Endothelial cell of hepatic sinusoid (primary cell): ENCODE results near the gene ALDOA.

ENCODE experiments used
- in situ Hi-C: cut with HindIII; loops from 2 replicates; pipeline ENCODE4 v1.10.0; 2017; ENCODE audit warnings: low sequenced_read_pairs

ALDOA gene

DNA sequence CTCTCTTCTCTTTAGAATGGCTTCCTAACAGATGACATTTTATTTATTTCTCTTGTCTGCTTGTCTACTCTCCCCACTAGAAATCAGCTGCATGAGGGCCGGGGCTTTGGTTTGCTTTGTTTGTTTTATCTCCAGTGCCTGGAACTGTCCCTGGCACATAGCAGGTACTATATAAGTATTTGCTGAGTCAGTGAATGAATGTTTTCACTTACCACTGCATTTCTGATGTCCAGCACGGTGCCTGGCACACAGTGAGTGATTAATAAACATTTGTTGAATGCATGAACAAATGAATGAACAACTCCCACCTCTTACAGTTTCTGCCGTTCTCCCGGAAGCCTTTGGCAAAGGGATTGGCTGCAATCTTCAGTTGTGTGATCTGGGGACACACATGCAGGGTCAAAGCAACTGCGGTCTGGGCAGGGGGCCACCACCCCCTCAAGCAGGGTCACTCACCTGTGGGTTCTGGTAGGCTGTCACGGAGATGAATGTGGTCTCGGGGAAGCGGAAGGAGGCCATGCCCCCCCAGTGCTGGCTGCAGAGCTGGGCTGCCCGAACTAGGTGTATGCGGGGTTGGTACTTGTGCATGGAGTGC is 22.8 kb downstream of the ALDOA start:
- in situ Hi-C loops: no loop called here

- in situ Hi-C loops: no loop called here
These were observed 23.5 kb downstream of the ALDOA start for GRCh38 chr16:30088832-30089624.

DNA sequence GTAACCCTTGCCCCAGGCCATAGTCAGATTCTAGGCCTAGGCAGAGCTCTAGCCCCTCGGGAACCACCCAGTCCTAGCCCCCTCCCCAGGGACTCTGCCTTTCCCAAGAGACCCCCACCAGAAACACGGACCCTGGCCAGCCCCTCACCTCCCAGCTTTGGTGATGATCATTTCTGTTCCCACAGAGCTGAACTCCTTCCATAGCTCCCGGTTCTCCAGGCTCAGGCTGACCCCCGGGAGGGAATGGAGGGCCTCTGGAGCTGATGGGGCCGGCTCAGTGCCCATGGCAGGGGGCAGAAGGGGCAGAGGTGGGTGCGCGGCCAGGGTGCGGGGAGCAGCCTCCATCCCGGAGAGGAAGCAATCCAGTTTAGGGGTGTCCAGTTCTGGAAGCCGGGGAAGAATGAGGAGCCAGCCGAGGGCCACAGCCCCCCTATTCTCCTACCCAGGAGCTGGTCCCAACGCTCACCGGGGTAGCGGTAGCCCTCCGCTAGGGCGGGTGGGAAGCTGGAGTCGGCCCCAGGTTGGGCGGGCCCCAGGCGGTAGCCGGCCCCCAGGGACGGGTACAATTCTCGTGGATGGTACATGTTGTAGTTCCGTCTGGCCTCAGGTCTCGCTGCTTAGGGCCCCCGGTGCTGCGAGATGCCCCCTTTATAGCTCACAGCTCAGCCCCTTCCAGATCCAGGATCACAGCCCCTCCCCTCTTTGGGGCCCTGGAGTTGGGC is 25.2 kb downstream of the ALDOA start:
- in situ Hi-C loops: no loop called here

DNA sequence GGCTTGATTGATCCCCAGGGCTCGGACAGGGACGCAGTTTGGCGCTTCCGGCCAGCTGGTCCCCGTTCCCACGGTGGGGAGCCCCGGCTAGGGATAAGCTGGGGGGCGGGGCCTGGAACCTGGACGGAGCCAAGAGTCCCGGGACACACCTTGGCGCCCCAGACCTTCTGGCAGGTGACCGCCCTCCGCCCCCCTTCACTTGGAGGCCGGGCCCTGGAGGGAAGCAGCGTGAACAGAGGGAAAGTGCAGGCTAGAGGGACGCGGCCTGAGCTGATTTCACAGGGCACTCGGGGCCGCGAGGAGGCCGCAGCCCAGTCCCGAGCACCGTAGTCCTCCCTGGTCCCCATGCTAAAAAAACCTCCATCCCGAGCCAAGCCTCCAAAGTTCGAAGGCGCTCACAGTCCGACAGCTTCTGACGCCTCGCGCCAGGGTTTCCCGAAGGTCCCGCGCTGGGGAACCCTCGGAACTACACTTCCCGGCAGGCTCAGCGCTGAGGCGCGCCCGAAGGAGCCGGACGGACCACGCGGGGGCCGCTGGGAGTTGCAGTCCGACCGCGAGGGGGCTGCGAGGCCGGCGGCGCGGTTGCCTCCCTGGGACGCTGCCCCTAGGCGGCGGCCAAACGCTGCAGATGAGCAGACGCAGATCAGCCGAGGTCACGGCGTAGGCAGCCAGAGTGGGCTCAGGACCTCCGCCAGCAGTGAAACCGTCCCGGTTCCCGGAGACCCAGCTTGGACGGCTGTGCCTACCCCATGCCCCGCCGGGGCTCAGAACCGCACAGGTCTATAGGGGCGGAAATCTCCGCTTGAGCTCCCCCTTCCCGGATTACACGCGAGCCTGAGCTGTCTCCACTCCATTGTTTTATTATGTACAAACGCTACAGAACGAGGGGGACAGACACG is 26.2 kb downstream of the ALDOA start, which contains the start of gene TBX6:
TSS of gene TBX6 (minus strand) at position 451 of the 899 bp plus-strand sequence. CDS start 731 bp downstream, outside the sequence.
- in situ Hi-C loops: no loop called here

DNA sequence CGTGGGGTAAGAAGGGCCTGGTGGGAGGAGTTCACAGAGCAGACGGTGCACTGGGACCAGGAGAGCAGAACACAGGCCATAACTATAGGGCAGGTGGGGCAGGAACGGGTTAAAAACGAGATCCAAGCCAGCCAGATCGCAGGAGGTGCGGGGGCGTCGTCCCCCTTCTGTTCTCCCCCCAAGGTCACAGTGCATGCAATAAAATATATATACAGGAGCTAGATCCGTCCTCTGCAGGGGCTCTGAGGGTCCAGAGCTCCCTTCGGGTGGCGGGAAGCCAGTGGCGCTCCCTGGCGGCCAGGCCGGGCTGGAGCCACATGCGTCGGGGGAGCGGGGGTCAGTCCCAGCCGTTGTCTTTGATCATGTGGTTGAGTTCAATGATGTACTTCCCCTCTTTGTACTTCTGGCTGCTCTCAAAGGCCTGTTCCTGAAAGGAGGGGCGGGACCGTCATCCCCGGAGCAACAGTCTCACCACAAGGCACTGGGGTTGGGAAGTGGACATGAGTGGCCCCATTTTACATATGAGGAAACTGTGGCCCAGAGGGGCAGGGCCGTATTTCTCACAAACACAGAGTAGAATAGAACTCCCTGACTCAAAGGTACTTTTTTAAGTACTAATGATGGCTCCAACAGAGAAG is 26.9 kb downstream of the ALDOA start:
- in situ Hi-C loops: no loop called here

DNA sequence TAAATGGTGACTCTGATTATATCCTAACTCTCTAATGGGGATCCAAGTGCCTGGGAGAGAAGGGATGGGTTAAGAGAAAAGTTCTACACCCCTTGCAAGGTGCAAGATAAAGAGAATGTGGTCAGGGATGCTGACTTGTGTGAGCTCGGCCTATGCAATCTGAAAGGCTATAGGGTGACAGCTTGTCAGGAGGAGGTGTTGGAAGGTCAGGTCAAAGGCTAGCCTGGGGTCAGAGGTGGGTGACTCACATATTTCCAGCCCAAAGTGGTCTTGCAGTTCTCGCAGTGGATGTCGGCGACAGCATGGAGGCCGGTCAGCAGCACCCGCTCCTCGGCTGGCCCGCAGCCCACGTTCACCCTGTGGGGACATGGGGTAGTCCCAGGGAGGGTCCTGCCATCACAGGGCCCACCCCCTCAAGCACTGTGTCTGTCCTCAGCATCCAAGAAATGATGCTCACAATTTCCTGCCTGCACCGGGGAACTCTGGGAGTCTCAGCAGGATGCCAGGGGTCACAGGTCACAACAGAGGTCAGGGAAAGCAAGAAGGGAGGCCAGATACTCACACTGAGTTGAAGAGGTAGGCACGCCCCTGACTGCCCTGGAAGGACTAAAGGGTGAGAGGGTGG is 29.1 kb downstream of the ALDOA start:
- in situ Hi-C loops: no loop called here

DNA sequence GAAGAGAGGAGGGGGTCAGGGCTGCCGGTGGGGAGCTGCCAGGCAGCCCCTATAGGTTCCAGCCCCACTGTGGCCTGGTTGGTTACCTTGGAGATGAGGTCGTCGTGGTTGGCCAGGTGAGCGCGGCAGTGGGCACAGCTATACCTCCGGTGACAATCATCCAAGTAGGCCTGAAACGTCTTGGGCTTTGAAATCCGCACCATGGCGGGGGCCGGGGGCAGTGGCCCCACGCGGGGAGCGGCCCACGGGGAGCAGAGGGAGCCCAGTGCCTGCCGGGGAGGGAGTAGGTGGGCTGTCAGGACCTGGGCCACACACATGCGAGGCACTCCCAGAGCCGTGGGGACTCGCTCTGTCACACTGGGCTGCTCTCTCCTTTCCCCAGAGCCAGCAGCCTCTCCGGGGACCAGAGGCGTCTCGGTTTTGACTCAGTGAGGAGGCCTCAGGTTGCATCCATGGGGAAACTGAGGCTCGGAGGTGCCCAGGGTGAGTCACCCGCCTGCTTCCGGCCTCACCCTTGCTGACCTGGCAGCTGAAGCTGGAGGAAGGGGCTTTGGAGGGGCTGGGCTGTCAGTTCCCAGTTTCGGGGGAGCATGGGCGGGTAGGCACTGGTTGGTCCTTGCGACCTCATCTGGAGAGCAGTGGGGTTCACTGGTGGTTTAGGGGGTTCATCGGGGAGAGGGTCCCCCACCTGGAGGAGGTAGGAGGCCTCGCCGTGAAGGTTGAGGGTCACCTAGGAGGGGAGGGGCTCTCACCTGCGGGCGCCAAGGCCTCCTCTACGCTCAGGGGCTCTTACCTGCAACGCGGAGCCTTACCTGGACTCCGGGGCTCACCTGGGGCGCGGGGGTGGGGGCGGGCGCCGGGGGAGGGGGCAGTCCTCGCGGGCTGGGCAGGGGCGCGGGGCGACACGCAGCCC is 29.9 kb downstream of the ALDOA start:
- in situ Hi-C loops: no loop called here

GRCh38 chr16:30096105-30096861 is 30.7 kb downstream of the ALDOA start, which contains the start of gene YPEL3:
YPEL3 (minus strand) TSS chr16:30096213; CDS start chr16:30095482, 731 bp downstream.
- in situ Hi-C loops: no loop called here

DNA sequence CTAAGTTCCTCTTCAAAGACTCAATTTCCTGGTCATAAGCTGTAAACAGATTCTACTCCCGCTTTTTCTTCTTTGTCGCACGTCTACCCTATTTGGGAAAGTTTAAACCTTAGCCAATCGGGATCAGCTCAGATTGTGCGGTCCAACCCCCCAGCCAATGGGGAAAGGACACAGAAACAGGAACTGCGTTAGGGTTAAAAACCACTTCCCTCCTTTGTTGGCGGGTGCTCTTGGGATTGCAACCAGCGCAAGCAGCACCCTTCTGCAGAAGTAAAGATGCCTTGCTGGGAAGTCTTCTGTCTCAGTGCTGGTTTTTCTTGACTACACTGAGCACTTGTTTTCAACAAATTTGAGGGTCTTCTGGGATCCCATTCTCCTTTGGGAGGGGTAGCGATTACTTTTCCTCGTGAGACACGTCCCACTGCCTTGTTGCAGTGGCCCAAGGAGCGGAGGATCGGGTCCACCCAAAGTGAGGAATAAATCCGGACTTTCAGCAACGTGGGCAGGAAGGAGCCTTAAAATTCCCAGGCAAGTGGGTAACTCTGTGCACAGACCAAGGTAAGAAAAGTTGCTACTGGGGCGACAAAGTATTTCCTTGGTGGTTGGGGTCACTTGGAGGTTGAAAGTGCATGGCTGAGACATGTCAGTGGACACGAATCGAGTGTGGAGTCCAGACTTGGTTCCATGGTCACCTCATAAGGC is 31.5 kb downstream of the ALDOA start:
- in situ Hi-C loops: no loop called here

DNA sequence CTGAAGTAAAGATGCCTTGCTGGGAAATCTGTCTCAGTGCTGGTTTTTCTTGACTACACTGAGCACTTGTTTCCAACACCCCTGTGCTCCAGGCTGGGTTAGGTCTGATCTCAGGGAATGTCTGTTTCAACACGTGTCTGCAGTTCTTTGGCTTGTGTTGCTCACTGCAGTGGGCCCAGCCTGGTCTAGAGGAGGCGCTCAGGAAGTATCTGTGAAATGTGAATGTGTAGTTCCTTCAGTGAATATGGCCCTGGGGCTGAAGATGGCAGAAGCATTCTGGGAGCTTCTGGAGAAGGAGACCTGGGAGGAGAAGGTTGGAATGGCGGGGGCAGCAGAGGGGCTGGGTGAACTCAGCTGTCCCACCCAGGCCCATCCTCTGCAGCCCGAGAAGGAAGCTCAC is 38.5 kb downstream of the ALDOA start:
- in situ Hi-C loops: no loop called here

DNA sequence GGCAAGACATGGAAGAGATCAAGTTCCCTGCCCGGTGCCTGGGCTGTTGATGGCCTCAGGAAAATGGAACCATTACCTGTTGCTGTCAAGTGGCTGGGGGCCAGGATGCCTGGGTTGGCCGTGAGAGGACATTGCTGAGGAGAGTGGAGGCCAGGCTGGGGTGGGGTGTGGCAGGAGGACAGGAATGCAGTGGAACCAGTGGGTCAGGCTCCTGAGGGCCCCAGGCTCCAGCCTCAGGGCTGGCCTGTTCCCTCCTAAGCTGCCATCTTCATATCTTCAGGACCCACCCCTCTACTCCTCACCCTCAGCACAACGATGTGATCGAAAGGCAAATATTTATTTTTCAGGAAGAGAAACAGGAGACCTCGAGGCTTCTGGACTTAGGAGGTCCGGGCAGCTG is 38.9 kb downstream of the ALDOA start:
- in situ Hi-C loops: no loop called here

DNA sequence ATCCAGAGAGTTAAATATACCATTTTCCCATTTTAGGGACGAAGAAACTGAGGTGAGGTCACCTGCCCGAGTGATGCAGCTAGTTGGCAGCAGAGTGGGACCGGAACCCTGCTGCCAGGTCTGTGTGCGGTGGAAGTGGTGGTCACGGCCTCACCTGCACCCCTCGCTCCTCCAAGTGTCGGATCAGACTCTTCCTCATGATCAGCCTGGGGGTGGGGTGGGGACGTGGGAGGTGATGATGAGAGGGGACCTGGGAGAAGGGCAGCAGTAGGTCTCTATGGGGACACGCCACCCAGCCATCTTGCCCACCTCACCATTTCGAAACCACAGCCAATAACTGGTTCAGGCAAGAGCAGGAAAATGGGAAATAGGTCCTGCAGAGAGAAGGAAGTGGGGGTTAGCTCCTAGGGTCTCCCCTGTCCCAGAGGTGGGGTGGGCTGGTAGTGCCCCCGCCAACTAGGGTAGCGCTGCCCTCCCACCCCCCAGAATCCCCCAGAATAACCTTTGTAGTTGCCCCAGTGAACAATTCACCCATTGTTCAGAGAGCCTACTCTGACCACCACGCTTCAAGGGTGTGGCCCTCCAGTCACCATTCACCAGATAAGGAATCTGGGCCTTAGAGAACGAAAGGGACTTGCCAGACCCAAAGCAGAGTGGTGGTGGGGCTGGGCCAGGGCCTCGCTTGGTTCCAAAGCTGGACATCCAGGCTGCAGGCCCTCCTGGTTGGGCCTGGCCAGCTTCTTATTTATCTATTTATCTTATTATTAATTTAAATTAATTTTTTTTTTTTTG is 42.7 kb downstream of the ALDOA start:
- in situ Hi-C loops: no loop called here

- in situ Hi-C loops: no loop called here
These were observed 45.1 kb downstream of the ALDOA start for GRCh38 chr16:30110661-30111060.

- in situ Hi-C loops: no loop called here
These were observed 46.9 kb downstream of the ALDOA start for GRCh38 chr16:30112197-30113030.

GRCh38 chr16:30113031-30113710 is 47.6 kb downstream of the ALDOA start, which contains the start of gene GDPD3:
GDPD3 (minus strand) TSS chr16:30113537; CDS start chr16:30113478, 59 bp downstream.
- in situ Hi-C loops: no loop called here
